ENCODE data around the gene LBHD2.

Gene LBHD2

DNA sequence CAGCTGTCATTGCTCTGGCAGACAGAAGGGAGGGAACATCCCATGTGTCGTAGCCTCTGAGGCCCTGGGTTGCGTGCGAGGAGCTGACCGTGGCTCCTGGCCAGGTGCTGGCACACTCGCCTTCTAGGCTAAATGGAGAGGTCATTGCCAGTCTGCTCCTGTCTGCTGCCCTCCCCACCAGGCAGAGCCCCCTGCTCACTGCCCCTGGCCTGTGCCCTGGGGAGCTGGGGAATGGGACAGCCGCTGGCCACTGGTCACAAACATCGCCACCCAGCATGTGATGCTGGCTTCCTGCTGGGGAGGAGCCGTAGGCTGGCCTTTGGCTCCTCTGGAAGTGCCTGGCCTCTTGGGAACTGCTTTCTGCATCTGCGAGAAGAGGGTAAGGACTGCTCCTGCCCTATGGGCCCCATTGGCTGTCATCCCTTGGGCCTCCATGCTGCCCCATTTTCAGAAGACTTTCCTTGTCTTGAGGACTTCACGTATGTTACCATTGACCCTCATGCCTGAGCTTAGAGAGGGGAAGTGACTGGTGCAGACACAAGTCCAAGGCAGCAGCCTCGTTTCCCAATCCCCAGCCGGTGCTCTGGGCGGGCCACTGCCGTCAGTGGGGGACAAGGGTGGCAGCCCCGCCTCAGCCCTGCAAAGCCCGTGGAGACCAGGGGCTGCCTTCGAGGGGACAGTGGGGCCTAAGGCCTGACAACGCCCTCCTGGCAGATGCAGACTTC lies 37.3 kb downstream of the LBHD2 start:
- no peak for DNase-seq

DNA sequence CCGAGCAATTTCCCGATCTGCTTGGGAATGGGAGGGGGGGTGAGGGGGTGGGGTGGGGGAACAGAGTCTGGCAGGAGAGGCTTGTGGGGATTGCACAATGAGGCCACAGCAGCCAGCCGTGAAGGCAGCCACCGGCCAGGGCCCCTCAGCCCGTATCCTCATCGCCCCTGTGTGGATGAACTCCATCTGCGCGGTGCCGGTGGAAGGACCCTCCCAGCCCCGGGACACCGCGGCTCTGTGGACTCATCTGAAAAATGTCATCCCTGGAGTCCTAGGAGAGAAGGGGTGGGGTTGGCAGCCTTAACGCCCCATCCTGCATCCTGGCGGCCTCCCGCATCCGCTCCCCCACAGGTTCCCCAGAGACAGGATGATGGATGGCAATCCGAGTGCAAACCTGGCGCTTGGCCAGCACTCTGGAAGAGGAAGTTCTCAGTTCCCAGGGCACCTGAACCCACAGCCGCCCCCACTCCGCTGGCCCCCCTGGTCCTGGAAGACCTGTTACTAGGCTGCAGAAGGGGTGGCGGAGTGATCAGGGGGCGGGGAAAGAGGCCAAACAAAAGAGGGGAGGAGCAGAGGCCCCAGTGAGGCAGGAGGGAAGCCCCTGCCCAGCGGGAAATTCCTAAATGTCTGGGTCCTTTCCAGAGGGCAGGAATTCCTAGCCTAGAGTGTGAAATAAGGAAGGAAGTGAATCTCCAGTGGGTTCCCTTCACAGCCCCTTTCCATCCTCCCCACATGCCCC lies 38.0 kb downstream of the LBHD2 start:
- DNase-seq: peak; percentile 52

DNA sequence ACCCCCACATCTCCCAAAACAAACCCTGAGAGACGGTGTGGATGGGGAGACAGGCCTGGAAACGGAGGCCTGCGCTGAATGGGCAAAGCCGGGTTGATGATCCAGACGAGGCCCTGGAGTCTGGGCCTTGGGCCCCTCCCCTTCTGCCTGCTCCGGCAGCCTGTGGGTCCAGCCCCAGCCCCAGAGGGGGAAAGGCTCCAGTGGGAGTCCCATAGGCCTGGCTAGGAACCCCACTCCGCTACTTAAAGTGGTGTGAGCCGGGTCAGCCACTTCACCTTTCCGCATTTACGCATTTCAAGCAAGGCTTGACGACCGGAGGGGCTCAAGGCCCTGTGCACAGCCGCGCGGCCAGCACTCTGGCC lies 38.6 kb downstream of the LBHD2 start:
- DNase-seq: no peak

DNA sequence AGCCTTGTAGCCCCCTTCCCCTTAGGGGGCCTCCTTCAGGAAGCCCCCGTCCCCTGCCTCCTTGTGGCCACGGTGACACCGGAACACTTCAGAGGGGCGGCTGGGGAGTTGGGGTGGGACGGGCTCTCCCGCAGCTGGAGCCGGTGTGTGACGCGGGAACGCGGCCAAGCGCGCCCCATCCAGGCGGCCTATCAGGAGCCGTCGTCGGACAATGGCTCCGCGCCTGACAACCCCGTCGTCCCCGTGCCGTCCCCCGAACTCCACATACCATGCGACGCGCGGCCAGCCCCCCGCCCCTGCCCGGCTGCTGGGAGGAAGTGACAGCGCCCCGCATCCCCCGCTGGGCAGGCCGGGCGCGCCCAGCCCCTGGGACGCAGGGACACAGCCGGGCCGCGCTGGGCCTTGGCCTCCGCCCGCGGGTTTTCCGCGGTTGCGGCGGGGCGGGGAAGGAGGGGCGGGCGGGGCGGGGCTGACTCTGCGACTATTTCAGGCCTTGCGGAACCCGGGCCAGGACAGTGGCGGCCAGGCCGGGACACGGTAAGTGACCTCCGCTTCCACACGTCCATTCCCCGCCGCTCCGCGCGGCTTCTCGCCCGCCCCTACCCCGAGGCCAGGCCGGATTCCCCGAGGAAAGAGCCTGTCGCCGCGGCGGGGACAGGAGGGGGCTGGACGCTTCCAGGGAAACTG lies 39.1 kb downstream of the LBHD2 start, which contains the start of gene TNFAIP2:
Gene TNFAIP2, plus strand, starts transcription at position 515 of the 687 bp plus-strand sequence. CDS start 2,997 bp downstream, outside the sequence.
- DNase-seq: no peak

DNA sequence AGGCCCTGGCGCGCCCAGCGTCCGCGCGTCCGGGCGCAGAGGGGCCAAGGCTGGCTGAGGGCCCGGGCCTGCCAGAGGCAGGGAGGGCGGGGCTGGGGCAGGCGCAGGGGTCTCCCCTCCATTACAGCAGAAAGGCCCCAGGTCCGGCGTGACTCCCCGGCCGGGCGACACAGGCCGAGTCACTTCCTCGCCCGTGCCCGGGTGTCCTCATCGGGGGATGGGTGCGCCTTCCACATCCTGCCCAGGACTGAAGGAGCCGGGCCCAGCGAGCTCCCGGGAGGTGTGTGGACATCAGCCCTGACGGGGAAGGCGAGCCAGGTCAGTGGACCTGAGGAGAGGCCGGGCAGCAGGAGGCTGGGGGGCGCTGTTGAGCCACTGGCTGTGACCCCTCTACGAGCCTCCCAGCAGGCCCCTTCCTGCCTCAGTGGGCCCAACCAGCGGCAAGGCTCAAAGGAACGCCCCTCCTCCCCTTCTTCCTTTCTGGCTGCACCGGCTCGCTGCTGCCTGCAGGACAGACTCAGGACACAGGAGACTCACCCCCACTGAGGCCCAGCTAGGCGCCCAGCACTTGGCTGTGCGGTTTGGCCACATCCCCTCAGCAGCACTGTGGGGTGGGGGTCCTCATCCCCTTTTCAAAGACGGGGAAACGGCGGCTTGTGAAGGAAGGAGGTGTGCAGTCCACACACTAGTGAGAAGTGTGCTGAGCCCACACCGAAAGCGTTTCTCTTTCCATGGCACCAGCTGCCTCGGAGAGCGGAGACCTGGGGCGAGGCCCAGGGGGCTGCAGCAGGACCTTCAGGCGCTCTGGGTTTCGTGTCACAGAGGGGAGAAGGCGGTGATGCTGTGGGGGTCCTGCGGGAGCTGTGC lies 39.9 kb downstream of the LBHD2 start:
- DNase-seq: no peak

DNA sequence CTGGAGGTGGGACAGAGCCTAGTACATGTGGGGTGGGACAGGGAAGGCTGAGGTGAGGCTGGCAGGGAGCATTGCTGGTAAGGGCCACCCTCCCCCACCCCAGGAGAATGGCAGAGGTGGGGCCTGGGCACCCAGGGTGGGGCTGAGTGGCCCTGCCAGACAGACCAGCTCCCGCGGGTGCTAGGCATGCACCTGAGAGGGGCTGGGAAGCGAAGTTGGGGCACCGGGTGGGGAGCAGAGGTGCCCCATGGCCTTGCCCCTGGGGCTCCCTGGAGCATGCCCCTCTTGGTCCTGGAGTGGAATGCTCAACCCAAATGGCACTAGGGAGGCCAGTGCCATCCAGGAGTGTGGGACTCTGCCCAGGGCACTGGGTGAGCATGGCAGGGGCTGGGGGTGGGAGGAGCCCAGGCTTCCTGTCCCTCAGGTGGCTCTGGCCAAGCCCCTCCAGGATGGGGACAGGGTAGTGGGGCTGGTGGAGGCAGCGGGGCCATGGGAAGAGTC lies 40.5 kb downstream of the LBHD2 start:
- DNase-seq: no peak

DNA sequence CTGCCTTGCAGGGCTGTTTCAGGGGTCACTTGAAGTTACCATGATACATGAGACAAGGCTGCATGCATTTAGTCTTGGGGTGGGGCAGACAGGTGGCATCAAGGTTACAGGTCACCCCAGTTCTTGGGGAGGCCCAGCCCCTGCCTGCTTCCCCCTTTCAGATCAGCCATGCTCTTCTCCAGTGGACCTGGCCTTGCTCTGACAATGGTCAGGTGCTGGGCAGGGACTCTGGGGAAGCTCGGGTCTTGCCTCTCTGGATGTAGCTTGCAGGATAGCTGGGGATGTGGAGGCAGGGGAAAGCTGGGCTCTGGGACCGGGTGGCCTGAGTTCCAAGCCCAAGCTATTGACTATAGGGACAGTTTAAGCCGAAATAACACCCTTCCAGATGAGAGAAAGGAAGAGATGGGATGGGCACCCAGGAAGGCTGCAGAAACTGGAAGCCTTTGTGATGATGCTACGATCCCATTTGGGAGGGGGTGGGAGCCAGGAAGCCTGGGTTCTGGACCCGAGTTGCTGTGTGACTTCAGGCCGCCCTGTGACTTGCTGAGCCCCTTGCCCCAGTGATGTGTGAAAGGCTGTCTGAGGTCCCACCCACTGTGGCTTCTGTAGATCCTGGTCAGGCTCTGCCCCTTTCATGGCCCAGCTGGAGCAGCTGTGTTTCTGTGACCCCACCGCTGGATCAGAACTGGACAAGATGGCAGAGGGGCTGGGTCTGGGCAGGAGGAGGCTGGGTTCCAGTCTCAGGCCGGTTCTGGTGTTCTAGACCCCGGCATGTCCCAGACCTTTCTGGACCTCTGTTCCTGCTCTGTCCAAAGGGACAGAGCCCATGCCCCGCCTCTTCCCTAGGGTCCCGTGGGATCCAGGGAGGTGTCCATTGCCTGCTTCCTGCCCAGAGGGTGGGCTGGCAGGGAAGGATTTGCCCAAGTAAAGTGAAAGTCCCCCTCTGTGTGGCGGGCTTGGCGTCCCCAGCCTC lies 41.4 kb downstream of the LBHD2 start:
- DNase-seq: no peak

DNA sequence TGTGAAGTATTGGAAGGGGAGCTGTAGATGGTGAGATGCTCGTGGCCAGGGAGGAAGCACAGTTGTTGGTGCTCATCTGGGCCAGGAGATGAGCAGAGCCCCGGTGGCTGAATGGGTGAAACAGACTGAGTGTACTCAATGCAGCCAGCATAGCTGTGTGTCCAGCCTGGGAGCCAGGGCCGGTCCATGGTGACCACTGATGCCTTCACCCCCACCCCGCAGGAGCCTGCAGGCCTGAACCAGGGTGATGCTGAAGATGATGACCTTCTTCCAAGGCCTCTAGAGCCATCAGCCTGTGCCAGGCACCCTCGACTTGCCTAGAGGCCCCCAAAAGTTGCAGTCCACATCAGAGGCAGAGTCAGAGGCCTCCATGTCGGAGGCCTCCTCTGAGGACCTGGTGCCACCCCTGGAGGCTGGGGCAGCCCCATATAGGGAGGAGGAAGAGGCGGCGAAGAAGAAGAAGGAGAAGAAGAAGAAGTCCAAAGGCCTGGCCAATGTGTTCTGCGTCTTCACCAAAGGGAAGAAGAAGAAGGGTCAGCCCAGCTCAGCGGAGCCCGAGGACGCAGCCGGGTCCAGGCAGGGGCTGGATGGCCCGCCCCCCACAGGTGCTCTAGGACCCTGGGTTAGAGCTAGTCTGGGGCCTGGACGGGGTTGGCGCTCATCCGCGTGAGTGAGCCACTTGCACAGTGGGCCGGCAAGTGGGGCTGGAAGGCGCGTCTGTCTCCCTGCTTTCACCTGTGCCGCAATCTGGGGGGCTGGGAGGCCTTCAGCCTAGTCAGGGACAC lies 42.3 kb downstream of the LBHD2 start:
- no peak for DNase-seq

DNA sequence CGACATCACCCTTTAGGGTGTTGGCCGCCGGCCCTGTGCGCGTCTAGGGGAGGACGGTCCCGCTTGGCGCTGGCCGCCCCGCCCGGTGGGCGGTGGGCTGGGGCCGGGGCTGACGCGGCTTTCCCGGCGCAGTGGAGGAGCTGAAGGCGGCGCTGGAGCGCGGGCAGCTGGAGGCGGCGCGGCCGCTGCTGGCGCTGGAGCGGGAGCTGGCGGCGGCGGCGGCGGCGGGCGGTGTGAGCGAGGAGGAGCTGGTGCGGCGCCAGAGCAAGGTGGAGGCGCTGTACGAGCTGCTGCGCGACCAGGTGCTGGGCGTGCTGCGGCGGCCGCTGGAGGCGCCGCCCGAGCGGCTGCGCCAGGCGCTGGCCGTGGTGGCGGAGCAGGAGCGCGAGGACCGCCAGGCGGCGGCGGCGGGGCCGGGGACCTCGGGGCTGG lies 42.9 kb downstream of the LBHD2 start:
- DNase-seq: peak; percentile 45

DNA sequence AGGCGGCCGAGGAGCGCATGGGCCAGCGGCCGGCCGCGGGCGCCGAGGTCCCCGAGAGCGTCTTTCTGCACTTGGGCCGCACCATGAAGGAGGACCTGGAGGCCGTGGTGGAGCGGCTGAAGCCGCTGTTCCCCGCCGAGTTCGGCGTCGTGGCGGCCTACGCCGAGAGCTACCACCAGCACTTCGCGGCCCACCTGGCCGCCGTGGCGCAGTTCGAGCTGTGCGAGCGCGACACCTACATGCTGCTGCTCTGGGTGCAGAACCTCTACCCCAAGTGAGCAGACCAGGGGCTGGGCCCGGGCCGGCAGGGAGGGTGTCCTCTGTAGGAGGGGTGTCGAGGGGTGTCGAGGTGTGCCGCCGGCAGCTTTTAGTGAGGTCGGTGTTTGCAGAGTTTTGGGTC lies 43.3 kb downstream of the LBHD2 start:
- no peak for DNase-seq

DNA sequence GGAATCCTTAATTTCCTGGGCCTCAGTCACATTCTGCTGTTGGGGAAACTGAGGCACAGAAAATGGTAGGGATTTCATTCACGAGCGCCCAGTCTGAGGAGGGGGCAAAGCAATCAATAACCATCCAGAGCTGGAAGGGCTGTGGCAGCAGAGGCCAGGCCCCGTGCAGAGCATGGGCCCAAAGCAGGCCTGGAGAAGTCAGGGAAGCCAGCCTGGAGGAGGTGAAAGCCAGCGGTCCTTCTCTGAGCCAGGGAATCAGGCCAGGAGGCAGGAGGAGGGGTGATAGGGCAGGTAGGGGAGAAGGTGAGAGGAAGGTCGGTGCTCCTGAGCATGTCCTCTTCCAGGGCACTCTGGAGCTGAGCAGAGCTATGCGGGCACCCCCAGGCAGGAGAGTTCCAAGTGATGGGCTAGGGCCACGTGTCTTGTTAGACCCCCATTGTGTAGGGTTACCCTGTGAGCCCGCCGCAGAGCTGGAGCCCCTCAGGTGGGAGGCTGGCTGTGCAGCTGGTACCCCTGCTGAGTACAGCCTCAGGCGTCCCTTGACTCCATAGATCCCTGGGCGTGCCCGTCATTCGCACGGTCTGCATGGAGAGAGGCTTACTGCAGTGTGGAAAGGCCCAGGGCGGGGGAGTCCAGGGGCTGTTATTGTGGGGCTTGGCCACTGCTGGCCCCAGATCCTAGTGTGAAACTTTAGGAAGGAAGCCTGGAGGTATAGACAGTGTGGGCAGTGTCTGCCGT lies 44.0 kb downstream of the LBHD2 start:
- no peak for DNase-seq

DNA sequence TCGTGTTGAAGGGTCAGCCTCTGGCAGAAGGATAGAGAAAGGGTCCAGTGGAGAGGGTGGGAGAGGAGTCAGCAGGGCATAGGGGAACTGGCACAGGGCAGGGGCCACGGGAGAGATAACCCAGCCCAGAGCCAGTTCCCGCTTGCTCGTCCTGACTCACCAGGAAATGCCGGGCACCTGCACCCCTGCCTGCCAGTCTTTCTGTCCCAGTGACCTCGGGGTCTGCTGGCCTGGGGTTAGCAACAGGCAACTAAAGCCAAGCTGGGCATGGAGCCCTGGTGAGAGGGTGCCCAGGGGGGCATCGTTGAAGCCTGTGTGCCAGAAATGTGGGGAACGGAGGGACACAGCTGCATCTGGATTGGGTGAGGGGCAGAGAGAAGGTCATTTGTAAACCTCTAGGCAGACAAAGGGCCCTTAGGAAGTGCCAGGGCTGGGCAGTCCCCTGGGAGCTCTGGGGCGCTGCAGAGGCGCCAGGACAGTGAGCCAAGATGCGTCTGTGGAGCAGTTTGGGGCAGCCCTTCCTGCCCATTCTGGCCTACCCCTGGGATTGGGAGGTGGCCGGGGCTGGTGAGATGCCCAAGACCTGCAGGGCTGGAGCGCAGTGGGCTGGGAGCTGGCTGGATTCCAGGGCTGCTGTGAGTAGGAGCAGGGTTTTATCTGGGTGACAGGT lies 44.8 kb downstream of the LBHD2 start:
- no peak for DNase-seq

DNA sequence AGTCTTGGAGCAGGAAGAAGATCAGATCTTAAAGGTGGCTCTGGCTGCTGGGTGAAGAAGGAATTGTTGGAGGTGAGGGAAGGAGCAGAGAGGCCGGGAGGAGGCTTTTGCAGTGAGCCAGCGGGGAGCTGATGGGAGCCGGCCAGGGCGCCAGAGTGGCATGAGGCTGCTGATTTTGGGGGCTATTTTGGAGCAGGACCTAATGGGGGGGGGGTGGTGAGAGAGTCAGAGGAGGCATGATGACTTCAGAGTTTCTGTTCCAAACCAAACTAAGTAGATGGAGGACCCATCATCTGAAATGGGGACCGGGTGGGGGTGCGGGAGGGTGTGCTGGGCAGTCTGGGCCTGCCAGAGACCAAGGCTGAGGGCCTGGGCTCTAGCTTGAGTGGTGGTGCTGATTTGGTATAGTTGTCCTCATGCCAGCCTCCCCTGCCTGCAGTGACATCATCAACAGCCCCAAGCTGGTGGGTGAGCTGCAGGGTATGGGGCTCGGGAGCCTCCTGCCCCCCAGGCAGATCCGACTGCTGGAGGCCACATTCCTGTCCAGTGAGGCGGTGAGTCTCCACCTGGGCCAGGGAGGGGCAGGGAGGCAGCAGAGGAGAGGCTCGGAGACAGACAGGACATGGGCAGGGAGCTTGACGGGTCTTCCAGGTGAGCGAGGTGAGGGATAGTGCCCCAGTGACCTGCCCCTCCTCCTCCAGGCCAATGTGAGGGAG lies 45.4 kb downstream of the LBHD2 start:
- DNase-seq: no peak

DNA sequence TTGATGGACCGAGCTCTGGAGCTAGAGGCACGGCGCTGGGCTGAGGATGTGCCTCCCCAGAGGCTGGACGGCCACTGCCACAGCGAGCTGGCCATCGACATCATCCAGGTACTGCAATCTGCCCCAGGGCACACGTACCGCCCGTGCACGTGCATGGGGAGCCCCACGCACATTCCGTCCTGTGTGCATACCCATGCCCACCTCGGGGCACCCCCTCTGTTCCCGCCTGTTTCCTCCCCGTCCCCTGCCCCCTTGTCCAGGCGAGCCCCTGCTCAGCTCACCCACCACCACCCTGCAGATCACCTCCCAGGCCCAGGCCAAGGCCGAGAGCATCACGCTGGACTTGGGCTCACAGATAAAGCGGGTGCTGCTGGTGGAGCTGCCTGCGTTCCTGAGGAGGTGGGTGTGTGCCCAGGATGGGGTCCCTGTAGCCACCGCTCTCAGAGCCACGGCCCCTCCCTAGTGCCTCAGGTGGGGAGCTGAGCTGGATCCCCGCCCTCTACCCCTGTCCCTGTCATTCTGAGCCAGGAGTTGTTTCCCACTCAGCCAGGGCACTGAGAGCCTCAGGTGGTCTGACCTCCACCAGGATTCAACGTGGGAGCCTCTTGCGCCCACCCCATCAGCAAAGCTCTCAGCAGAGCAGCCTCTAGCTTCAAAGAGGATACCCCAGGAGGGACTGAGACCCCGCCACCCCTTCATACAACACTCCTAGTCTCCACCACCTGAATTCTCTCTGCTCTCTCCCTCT lies 46.2 kb downstream of the LBHD2 start:
- DNase-seq: no peak

DNA sequence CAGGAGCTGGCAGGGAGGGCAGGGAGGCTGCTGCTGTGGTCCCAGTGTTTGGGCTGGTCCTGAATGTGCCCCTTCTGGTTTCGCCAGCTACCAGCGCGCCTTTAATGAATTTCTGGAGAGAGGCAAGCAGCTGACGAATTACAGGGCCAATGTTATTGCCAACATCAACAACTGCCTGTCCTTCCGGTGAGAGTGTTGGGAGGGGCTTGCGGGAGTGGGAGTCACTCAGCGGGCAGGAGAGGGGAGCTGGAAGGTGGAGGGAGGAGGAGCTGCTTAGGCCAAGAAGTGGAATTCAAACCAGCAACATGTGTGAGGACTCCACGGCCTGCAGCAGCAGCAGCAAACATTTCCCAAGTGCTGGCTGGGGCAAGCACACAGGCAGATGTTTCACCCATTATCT lies 47.0 kb downstream of the LBHD2 start:
- peak; percentile 54 for DNase-seq

DNA sequence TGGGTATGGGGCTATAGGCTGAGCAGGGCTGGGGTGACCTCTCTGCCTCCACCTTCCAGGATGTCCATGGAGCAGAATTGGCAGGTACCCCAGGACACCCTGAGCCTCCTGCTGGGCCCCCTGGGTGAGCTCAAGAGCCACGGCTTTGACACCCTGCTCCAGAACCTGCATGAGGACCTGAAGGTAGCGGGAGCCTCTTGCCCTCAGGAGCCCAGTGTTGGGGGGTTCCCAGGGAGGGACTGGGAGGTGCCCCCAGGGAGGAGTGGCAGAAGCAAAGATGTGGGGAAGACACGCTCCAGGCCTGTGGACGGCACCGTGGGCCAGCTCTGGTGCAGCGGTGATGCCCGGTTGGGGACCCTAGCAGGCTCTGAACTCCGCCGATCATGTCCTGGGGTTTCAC lies 47.6 kb downstream of the LBHD2 start:
- no peak for DNase-seq

DNA sequence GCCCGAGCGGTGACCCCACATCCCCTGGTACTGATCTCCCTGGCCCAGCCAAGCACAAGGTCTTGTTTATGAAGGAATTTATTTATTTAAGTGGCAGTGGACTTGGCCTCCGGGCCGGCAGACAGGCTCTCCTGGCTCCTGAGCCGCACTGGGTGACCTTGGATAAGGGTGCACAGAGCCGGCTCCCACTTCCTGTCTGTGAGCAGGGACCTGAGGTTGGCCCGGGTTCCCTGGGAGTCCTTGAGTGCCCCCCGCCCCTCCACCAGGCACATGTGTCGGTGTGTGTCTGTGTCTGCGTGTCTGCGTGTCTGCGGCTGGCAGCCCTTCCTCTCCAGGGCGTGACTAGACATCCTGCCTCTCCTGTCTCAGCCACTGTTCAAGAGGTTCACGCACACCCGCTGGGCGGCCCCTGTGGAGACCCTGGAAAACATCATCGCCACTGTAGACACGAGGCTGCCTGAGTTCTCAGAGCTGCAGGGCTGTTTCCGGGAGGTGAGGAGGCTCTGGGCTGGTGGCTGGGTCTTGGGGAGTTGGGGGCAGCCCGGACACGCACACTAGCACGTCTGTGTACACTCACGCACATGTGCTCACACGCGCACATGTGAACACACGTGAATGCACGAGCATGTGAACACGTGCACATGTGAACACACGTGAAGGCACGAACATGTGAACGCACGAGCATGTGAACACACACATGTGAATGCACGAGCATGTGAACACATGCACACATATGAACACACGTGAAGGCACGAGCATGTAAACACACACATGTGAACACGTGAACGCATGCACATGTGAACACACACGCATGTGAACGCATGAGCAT lies 48.6 kb downstream of the LBHD2 start:
- no peak for DNase-seq
